Stomach (tissue), 9 donors: ENCODE measurements around the gene TADA2A. TPM values are rescaled to one million over a fixed set of nuclear protein-coding genes. Genes with fewer than 3 reads are reported as not detected.

Experiments
- DNase-seq, 2 donors: peaks; one replicate each; pipeline versions ENCODE4 v3.0.0 to v3.0.0-alpha.2; 2013 to 2019
- H3K27ac ChIP-seq, 5 donors: fragments of 200-600 bp in 4 of 5; sonication (generic) in 4 of 5; one replicate each; pipeline ENCODE4 v1.5.1; 2013 to 2019; ENCODE audit warnings: mild to moderate bottlenecking in 1 of 5, moderate library complexity in 1 of 5
- H3K27me3 ChIP-seq, 3 donors: fragments of 200-600 bp; sonication (generic); one replicate each; pipeline ENCODE4 v1.5.1; 2017 to 2019; ENCODE audit warnings: mixed run types in 1 of 3
- H3K36me3 ChIP-seq, 4 donors: fragments of 200-600 bp; sonication (generic); 1 replicate in 3 of 4; 2 replicates in 1 of 4; pipeline ENCODE4 v1.5.1; 2016 to 2019
- H3K4me1 ChIP-seq, 4 donors: fragments of 200-600 bp; sonication (generic); one replicate each; pipeline ENCODE4 v1.5.1; 2016 to 2019
- H3K4me3 ChIP-seq, 4 donors: fragments of 200-600 bp; sonication (generic) in 3 of 4; one replicate each; pipeline ENCODE4 v1.5.1; 2016 to 2019; ENCODE audit warnings: mild to moderate bottlenecking in 1 of 4
- H3K9me3 ChIP-seq, 4 donors: fragments of 200-600 bp; sonication (generic); one replicate each; pipeline ENCODE4 v1.5.1; 2016 to 2019
- CTCF ChIP-seq, 7 experiments: fragments of 450-650 bp in 4 of 7; fragments of 200-600 bp in 3 of 7; sonication (generic) in 3 of 7; IDR thresholded peaks; one replicate each; pipeline ENCODE4 v1.5.1; 2016 to 2019; ENCODE audit warnings: antibody characterized with exemption in 7 of 7, control low read depth in 2 of 7, mild to moderate bottlenecking in 1 of 7
- EP300 ChIP-seq: sonication (generic); formaldehyde crosslinking; IDR thresholded peaks from one replicate; pipeline ENCODE4 v1.6.1; 2017; ENCODE audit warnings: antibody characterized with exemption
- POLR2A ChIP-seq, 4 donors: fragments of 450-650 bp; IDR thresholded peaks; one replicate each; pipeline ENCODE4 v1.6.1; 2016; ENCODE audit warnings: antibody characterized with exemption in 4 of 4, control low read depth in 2 of 4, mild to moderate bottlenecking in 1 of 4, moderate library complexity in 1 of 4
- POLR2AphosphoS5 ChIP-seq, 3 donors: sonication (generic); formaldehyde crosslinking; IDR thresholded peaks; one replicate each; pipeline ENCODE4 v1.6.1; 2016; ENCODE audit warnings: antibody characterized with exemption in 3 of 3
- WGBS, 5 donors: extraction: QIAGEN DNeasy Blood & Tissue Kit in 3 of 5; methylation state at CpG; one replicate each; pipeline versions ENCODE4 v1.1.5 to v1.1.7; 2013 to 2018; 5-methylcytosine and 5-hydroxymethylcytosine counted together
- intact Hi-C: fragments of 100-400 bp; cut with DNase I; formaldehyde crosslinking; loops from one replicate; pipeline ENCODE4 v1.15.1; 2023; ENCODE audit warnings: low total_unique reads
- polyA plus RNA-seq, 3 donors: library from polyadenylated mRNA; stranded (reverse); fragments of 200-250 nt; gene quantifications; one replicate each; pipeline ENCODE4 v1.2.3, GENCODE V29; 2013
- total RNA-seq, 5 donors: library from RNA; depleted of rRNA; stranded (reverse); fragments of >200 nt; gene quantifications; one replicate each; pipeline versions ENCODE4 v1.1.0 to v1.2.3, GENCODE V29; 2014 to 2016
- donor health status: healthy with polysubstance abuse.
- donor health status: Bipolar disorder and iron deficiency.
- donor health status: healthy.

Gene TADA2A
- total and polyA plus RNA-seq, 8 donors: 6.5 to 54.3 (median 9.3) TPM

DNA sequence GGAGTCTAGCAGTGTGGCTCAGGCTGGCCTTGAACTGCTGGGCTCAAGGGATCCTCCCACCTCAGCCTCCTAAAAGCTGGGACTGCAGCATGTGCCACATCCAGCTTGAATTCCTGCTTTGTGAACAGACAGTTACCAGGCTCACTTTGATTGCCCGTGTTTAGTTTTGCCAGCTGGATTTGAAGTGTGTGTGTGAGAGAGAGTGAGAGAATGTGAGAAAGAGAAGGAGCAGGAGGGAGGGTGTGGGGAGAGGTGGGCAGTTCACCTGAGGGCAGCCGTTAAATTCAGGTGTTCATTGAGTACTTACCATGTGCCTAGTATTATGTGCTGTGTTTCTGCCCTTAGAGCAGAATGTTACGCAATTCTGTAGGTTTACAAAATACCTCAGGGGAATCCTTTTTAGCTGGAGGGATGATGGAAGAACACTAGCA is 87.7 kb downstream of the TADA2A start:
- H3K9me3 ChIP-seq: no peaks in the 10 kb centered on the region
- no peaks in the 10 kb centered on the region for H3K36me3 ChIP-seq
- TF ChIP-seq CTCF (IDR thresholded peaks at IDR 0.05) (no peak), EP300 (no peak), POLR2AphosphoS5 (IDR thresholded peaks at IDR 0.05) (no peak), POLR2A (IDR thresholded peaks at IDR 0.05) (no peak)
- peaks cover 10 to 29% (median 19%) of the 10 kb centered on the region in 4 donors for H3K4me1 ChIP-seq
- peaks cover 0 to 4% (median 0%) of the 10 kb centered on the region in 3 donors for H3K27me3 ChIP-seq
- intact Hi-C loops: no loop called here
- H3K27ac ChIP-seq: peak overlapping the region in 1 of 5 donors; percentile 58
- no peak for DNase-seq
- WGBS, 5 donors: 77 to 90% (median 80%) methylated on average over 3 of the region's 3 CpGs
- H3K4me3 ChIP-seq: no peak overlapping the region

DNA sequence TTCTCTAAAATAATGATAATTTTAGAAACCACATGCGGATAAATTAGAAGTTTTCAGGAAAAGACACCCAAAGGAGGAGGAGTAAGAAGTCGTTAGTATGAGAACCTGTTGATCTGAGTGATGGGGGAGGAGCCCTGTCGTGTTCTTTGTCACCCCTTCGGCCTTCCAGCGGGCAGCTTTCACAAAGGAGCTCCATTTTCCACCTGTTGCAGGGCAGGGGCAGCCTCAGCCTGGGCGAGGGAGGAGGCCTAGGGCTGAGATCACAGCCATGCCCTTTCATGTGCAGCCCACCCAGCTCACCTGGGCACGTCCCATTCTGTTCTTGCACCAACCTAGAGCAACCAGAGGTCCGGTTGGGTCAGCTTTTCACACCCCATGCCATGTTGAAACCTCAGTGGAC is 88.3 kb downstream of the TADA2A start:
- Histone ChIP-seq H3K9me3 (no peaks in the 10 kb centered on the region), H3K27me3 (peaks cover 0 to 3% (median 0%) of the 10 kb centered on the region in 3 donors), H3K4me1 (peaks cover 10 to 29% (median 17%) of the 10 kb centered on the region in 4 donors), H3K27ac (no peak overlapping the region), H3K36me3 (no peaks in the 10 kb centered on the region), H3K4me3 (no peak overlapping the region)
- 75 to 83% (median 78%) methylated on average over 8 of the region's 8 CpGs for WGBS, 5 donors
- intact Hi-C loops: no loop called here
- TF ChIP-seq POLR2AphosphoS5 (IDR thresholded peaks at IDR 0.05) (no peak), EP300 (no peak), POLR2A (IDR thresholded peaks at IDR 0.05) (no peak), CTCF (IDR thresholded peaks at IDR 0.05) (no peak)
- no peak for DNase-seq

DNA sequence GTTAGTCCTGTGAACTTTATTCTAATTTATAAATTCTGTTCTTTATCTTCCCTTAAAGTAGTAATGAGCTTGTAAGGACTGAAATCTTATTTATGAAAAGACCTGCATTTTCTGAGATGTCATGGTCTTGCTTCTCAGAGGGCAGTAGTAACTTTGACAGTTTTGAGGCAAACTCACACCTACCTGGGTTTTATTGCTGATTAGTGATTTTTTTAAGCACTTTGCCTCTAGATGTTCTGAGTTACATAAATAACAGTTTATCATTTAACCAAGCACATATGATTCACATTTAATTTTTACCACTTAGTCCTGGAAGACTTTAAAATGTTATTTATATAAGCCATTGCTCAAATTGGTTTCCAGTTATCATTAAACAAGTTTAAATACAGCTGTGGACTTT is 93.7 kb downstream of the TADA2A start:
- no peak overlapping the region for H3K4me3 ChIP-seq
- DNase-seq: no peak
- intact Hi-C loops: no loop called here
- no peak for TF ChIP-seq POLR2A (IDR thresholded peaks at IDR 0.05)
- no peak for TF ChIP-seq EP300
- TF ChIP-seq POLR2AphosphoS5 (IDR thresholded peaks at IDR 0.05): no peak
- no peak for TF ChIP-seq CTCF (IDR thresholded peaks at IDR 0.05)
- no peaks in the 10 kb centered on the region for H3K27me3 ChIP-seq
- no peaks in the 10 kb centered on the region for H3K36me3 ChIP-seq
- no peak overlapping the region for H3K27ac ChIP-seq
- peaks cover 0 to 4% (median 0%) of the 10 kb centered on the region in 4 donors for H3K4me1 ChIP-seq
- H3K9me3 ChIP-seq: no peaks in the 10 kb centered on the region

DNA sequence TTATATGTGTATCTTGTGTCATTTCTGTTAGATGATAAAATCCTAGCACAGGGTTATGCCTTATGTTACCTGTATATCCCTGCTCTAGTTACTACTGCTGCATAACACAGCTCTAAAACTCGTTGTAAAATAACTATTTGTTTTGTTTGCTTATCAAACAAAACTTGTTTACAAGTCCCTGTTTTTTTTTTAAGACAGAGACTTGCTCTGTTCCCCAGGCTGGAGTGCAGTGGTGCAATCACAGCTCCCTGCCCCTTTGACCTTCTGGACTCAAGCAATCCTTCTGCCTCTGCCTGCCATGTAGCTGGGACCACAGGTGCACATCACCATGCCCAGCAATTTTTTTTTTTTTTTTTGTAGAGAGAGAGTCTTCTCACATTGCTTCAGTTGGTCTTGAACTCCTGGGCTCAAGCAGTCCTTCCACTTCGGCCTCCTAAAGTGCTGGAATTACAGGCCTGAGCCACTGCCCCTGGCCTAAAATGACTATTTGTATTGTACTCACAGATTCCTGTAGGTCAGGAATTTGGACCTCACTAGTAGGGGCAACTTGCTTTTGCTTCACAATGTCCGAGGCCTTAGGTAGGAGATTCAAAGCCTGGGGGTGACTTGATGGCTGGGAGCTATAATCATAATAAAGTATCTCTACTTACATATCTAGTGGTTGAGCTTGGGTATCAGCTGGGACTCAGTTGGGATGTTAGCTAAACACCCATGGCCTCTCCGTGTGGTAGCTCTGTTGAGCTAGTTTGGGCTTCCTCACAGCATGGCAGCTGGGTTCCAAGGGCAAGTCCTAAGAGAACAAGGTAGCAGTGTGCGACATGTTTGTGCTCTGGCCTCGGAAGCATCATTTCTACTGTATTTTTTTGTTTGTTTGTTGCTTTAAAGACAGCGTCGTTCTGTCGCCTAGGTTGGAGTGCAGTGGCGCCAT is 95.6 kb downstream of the TADA2A start:
- WGBS, 5 donors: 78 to 91% (median 83%) methylated on average over 10 of the region's 10 CpGs
- TF ChIP-seq EP300 (no peak), POLR2AphosphoS5 (IDR thresholded peaks at IDR 0.05) (no peak), POLR2A (IDR thresholded peaks at IDR 0.05) (no peak), CTCF (IDR thresholded peaks at IDR 0.05) (no peak)
- Histone ChIP-seq H3K27me3 (no peaks in the 10 kb centered on the region), H3K27ac (no peak overlapping the region), H3K4me3 (no peak overlapping the region), H3K36me3 (no peaks in the 10 kb centered on the region), H3K9me3 (no peaks in the 10 kb centered on the region), H3K4me1 (peaks cover 0 to 12% (median 4%) of the 10 kb centered on the region in 4 donors)
- intact Hi-C loops: no loop called here
- no peak for DNase-seq
